GM13976 (cell line): ENCODE data around the gene RPL21.

Source experiments
- DNase-seq: peaks from one replicate; pipeline ENCODE4 v3.0.0; 2012; ENCODE audit warnings: low spot score
- in situ Hi-C: fragments of 300-500 bp; cut with MboI; formaldehyde crosslinking; loops from one replicate; pipeline ENCODE4 v1.12.0; 2022; ENCODE audit warnings: low sequenced_read_pairs, mixed read lengths, inconsistent platforms; ENCODE audit not compliant: unreplicated experiment
- TF ChIP-seq, protein P1 (sequence below): IDR thresholded peaks from 2 replicates; pipeline ENCODE4 v1.5.1; 2012; ENCODE audit warnings: borderline replicate concordance, mild to moderate bottlenecking; ENCODE audit not compliant: insufficient read depth; ENCODE audit errors: extremely low read depth, missing control alignments, control extremely low read depth

RPL21 gene

DNA sequence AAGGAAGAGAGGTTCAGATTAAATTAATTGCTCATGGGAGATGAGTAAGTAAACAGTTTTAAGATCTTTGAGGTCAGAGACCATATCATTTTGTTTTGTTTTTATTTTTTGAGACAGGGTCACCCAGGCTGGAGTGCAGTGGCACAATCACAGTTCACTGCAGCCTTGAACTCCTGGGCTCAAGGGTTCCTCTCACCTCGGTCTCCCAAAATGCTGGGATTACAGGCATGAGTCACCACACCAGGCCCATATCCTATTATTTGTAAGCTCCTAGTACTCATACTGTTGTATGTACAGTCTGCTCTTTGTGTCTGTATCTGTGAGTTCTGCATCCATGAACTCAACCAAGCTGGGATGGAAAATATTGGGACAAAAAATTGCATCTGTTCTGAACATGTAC is 13.3 kb downstream of the RPL21 start:
- no peak for DNase-seq
- in situ Hi-C loops, result no loop called here
- TF ChIP-seq, protein P1, sequence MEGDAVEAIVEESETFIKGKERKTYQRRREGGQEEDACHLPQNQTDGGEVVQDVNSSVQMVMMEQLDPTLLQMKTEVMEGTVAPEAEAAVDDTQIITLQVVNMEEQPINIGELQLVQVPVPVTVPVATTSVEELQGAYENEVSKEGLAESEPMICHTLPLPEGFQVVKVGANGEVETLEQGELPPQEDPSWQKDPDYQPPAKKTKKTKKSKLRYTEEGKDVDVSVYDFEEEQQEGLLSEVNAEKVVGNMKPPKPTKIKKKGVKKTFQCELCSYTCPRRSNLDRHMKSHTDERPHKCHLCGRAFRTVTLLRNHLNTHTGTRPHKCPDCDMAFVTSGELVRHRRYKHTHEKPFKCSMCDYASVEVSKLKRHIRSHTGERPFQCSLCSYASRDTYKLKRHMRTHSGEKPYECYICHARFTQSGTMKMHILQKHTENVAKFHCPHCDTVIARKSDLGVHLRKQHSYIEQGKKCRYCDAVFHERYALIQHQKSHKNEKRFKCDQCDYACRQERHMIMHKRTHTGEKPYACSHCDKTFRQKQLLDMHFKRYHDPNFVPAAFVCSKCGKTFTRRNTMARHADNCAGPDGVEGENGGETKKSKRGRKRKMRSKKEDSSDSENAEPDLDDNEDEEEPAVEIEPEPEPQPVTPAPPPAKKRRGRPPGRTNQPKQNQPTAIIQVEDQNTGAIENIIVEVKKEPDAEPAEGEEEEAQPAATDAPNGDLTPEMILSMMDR, result no peak

DNA sequence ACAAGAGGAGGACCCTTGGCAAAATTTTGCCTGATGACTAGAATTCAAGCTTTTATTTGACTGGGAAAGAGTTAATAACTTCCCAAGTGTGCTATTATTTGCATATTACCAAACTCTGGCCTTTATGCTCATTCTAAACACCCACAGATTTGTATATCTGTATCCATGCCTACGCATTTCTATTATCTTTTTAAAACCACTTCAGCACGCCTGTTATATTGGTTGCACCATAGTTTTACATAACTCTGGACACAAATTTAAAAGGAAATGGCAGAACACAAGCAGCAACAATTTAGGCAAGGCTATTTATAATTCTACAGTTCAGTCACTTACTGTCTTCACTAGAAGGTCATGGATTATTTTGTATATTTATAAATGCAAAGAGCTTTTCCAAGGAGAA is 15.6 kb downstream of the RPL21 start:
- TF ChIP-seq, protein P1, result no peak
- DNase-seq, result no peak
- in situ Hi-C loops, result no loop called here

DNA sequence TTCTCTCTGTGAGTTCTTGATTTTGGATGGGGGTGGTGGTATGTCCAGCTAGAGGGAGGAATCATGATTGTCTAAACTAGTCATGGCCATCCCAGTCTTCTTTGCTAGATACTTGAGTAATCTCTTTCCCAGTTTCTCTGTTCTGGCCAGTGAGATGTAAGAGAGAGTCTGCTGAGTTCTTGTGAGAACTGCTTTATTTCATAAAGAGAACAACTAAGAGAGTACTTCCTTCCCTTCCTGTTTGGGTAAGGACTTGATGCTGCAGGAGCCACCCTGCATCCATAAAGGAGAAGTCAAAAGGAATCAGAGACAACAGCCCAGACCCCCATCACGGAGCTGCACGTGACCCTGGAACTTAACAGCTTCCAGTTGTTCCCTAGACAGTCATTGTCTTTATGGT is 16.2 kb downstream of the RPL21 start:
- in situ Hi-C loops, result no loop called here
- DNase-seq, result no peak
- TF ChIP-seq, protein P1, result no peak

DNA sequence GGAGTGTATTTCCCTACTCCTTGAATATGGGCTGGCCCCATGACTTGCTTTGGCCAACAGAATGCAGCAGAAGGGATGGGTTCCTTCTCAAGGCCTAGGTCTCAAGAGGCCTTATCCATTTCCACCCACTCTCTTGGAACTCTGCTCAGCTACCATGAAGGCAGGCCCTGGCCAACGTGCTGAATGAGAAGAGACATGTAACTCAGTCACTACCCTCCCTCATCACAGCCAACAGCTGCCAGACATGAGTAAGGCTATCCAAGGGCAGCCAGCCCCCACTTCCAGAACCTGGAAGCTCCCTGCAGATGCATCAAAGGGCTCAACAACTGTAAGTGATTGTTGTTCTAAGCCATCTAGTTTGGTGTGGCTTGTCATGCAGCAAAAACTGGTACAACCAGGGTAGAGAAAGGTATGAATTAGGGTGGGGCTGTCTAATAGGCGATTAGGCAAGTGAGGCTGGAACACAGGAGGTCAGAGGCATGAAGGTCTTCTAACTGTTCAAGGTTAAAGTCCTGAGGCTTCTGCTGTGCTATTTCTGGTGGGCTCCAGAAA is 17.8 kb downstream of the RPL21 start:
- in situ Hi-C loops, result no loop called here

DNA sequence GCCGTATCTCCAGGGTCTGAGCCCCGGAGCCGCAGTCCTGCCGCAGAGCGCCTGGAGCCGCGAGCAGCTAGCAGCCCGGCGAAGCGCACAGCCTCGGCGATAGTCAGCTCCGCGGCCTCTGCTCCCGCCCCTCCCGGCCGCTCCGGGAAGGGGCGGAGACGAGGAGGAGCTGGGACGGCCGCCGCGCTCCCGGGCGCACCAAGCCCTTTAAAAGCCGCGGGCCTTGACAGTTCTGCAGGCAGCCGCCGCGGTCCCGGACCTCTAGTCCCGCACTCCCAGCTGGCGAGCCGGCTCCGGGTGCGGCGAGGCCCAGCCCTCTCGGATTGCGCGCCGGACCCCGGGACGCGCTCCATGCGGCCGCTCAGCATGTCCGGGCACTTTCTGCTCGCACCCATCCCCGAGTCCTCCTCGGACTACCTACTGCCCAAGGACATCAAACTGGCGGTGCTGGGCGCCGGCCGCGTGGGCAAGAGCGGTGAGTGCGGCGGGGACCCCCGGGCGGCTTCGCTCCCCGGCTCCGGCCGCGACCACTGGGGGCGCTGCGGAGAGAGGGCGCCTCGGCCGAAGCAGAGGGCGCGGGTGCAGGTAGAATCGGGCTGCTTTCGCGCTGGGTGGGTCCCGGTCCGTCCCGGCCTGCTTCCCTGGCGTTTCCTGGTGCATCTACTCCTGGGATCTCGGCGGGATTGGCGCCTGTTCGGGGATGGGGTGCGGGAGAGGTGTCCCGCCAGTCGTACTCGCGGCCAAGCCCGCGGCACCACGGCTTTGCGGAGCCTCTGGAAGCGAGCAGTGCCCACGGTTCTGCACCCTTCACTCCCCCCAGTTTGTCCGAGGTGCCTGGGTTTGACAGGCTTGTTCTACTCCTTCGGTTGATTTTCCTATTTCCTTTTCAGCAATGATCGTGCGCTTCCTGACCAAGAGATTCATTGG is 19.5 kb downstream of the RPL21 start, which contains the start of gene RASL11A:
TSS of gene RASL11A (plus strand) at position 237 of the 927 bp plus-strand sequence. CDS start at position 352, 115 bp downstream.
- DNase-seq, result peak; percentile 90
- TF ChIP-seq, protein P1, result peak; percentile 92
- in situ Hi-C loops, result loop anchor here (10.0 kb wide), 1 partner anchor 286 kb away; no protein-coding TSS in a partner anchor

More for the DNA sequence above, 17.8 kb downstream of the RPL21 start:
- no peak for DNase-seq
- TF ChIP-seq, protein P1, result no peak

DNA sequence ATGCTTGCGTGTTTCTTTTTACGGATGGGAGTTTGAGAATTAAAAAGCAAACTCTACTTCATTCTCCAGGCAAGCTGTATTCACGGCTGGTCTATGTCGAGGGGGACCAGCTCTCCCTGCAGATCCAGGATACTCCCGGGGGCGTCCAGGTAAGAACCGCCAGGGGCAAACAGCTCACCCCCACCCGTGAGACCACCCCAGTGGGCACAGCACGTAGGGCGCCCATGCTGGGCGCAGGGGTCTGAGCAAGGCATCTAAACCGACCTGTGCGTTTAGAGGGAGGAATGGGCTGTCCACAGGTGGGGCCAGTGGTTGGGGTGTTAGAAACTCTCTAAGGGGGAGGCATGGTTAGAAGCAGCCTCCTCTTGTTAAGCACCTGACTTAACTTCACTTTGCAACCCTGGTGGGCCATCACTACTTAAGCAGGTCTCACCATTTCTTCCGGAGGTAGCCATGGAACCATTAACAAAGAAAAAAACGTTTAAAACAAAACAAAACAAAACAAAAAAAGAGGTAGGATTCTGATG is 20.3 kb downstream of the RPL21 start:
- in situ Hi-C loops, result loop anchor here (10.0 kb wide), 1 partner anchor 287 kb away; no protein-coding TSS in a partner anchor
- TF ChIP-seq, protein P1, result no peak
- DNase-seq, result no peak
